ENCODE measurements around the gene FGF2. TPM values are rescaled to one million over a fixed set of nuclear protein-coding genes. Genes with fewer than 3 reads are reported as not detected.

FGF2 gene
- total RNA-seq, 1 experiment from 2014 or later, result 13.0 TPM

- intact Hi-C loops (cut with micrococcal nuclease; ENCODE audit: unreplicated experiment), result no loop called here
- no peak for DNase-seq (ENCODE audit: low spot score)
- Histone ChIP-seq H3K4me3 (ENCODE audit: low read depth, low read length, poor library complexity, severe bottlenecking) (no peak overlapping the region), H3K4me1 (ENCODE audit: insufficient read depth, low read length, poor library complexity, severe bottlenecking) (no peaks in the 10 kb centered on the region), H3K27ac (ENCODE audit: low read depth, low read length, poor library complexity, severe bottlenecking) (no peak overlapping the region), H3K9me3 (ENCODE audit: low read depth, low read length, poor library complexity, severe bottlenecking) (no peaks in the 10 kb centered on the region), H3K36me3 (ENCODE audit: insufficient read depth, low read length, poor library complexity, severe bottlenecking) (peaks cover 3% of the 10 kb centered on the region), H3K27me3 (replicated peaks; ENCODE audit: insufficient read depth, low read depth, low read length, poor library complexity) (no peaks in the 10 kb centered on the region)
- no TSS peak for BruUV-seq (replicated peaks)
- TF ChIP-seq, protein P1, sequence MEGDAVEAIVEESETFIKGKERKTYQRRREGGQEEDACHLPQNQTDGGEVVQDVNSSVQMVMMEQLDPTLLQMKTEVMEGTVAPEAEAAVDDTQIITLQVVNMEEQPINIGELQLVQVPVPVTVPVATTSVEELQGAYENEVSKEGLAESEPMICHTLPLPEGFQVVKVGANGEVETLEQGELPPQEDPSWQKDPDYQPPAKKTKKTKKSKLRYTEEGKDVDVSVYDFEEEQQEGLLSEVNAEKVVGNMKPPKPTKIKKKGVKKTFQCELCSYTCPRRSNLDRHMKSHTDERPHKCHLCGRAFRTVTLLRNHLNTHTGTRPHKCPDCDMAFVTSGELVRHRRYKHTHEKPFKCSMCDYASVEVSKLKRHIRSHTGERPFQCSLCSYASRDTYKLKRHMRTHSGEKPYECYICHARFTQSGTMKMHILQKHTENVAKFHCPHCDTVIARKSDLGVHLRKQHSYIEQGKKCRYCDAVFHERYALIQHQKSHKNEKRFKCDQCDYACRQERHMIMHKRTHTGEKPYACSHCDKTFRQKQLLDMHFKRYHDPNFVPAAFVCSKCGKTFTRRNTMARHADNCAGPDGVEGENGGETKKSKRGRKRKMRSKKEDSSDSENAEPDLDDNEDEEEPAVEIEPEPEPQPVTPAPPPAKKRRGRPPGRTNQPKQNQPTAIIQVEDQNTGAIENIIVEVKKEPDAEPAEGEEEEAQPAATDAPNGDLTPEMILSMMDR (conservative IDR thresholded peaks at IDR 0.05; ENCODE audit: low read depth, low read length), result no peak
- no peak for TF ChIP-seq EZH2 (IDR thresholded peaks at IDR 0.05; ENCODE audit: borderline replicate concordance, low read depth, low read length, poor library complexity, severe bottlenecking)
- ChIA-PET CTCF (no interaction called here), POLR2A (ENCODE audit: low non-redundant PET) (no interaction called here)
These were observed 80.3 kb downstream of the FGF2 start for GRCh38 chr4:122906859-122907305.

- Histone ChIP-seq H3K27ac (ENCODE audit: low read depth, low read length, poor library complexity, severe bottlenecking) (no peak overlapping the region), H3K36me3 (ENCODE audit: insufficient read depth, low read length, poor library complexity, severe bottlenecking) (peaks cover 3% of the 10 kb centered on the region), H3K27me3 (replicated peaks; ENCODE audit: insufficient read depth, low read depth, low read length, poor library complexity) (no peaks in the 10 kb centered on the region), H3K9me3 (ENCODE audit: low read depth, low read length, poor library complexity, severe bottlenecking) (no peaks in the 10 kb centered on the region), H3K4me1 (ENCODE audit: insufficient read depth, low read length, poor library complexity, severe bottlenecking) (peaks cover 6% of the 10 kb centered on the region), H3K4me3 (ENCODE audit: low read depth, low read length, poor library complexity, severe bottlenecking) (no peak overlapping the region)
- intact Hi-C loops (cut with micrococcal nuclease; ENCODE audit: unreplicated experiment), result no loop called here
- ChIA-PET POLR2A (ENCODE audit: low non-redundant PET) (no interaction called here), CTCF (no interaction called here)
- no TSS peak for BruUV-seq (replicated peaks)
- DNase-seq (ENCODE audit: low spot score), result no peak
- TF ChIP-seq, protein P1 (conservative IDR thresholded peaks at IDR 0.05; ENCODE audit: low read depth, low read length), result no peak
These were observed 81.6 kb downstream of the FGF2 start for GRCh38 chr4:122908223-122908622.

- no peak for TF ChIP-seq EZH2 (IDR thresholded peaks at IDR 0.05; ENCODE audit: borderline replicate concordance, low read depth, low read length, poor library complexity, severe bottlenecking)
- TF ChIP-seq, protein P1 (conservative IDR thresholded peaks at IDR 0.05; ENCODE audit: low read depth, low read length), result no peak
- intact Hi-C loops (cut with micrococcal nuclease; ENCODE audit: unreplicated experiment), result loop anchor here (5.0 kb wide), 1 partner anchor 82 kb away; the partner anchor contains the start of gene FGF2
- Histone ChIP-seq H3K27ac (ENCODE audit: low read depth, low read length, poor library complexity, severe bottlenecking) (no peak overlapping the region), H3K4me3 (ENCODE audit: low read depth, low read length, poor library complexity, severe bottlenecking) (no peak overlapping the region), H3K36me3 (ENCODE audit: insufficient read depth, low read length, poor library complexity, severe bottlenecking) (peaks cover 3% of the 10 kb centered on the region), H3K27me3 (replicated peaks; ENCODE audit: insufficient read depth, low read depth, low read length, poor library complexity) (no peaks in the 10 kb centered on the region), H3K4me1 (ENCODE audit: insufficient read depth, low read length, poor library complexity, severe bottlenecking) (peaks cover 7% of the 10 kb centered on the region), H3K9me3 (ENCODE audit: low read depth, low read length, poor library complexity, severe bottlenecking) (no peaks in the 10 kb centered on the region)
- BruUV-seq (replicated peaks), result no TSS peak
- POLR2A ChIA-PET (ENCODE audit: low non-redundant PET), result no interaction called here
- CTCF ChIA-PET, result no interaction called here
- DNase-seq (ENCODE audit: low spot score), result no peak
These were observed 83.1 kb downstream of the FGF2 start for GRCh38 chr4:122909683-122910082.
